GM10847 (cell line): Measurements from ENCODE around the gene SERAC1.

Experiments
- POLR2A ChIP-seq: IDR thresholded peaks from 2 replicates; pipeline ENCODE4 v1.6.1; 2011; ENCODE audit not compliant: insufficient read length; ENCODE audit errors: extremely low read depth

SERAC1 gene

GRCh38 chr6:158168040-158168289 lies at the start of gene SERAC1:
Gene SERAC1 (minus strand): TSS chr6:158168262. CDS start chr6:158158363, 9,899 bp downstream.
- TF ChIP-seq POLR2A: no peak

DNA sequence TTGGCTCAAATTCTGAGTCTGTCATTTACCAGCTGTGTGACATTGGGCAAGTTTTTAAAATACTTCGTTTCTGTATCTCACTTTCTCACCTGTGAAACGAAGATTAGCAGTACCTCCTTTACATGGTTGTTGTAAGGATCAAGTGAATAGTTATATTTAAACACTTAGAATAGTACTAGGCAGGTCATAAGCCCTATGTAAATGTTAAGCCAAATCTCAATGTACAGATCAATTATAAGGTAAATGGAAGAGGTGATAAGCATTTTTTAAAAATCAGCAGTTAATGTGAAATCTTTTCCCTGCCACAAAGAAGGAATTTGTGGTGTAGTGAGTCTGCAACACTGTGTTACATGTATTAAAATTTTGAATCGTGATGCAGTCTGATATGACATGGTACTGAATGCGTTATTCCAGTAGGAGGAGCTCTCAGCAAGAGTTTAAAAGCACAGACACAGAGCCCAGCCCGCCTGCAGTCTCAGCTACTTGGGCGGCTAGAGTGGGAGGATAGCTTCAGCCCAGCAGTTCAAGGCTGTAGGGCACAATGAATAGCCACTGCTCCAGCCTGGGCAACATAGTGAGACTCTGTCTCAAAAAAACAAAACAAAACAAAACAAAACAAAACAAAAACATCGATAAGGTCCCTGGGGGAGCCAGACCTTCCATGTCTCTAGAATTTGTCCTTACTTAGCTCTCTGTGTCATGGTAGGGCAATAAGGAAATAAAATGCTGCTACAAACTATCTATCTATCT lies 46.0 kb upstream of the SERAC1 start:
- no peak for TF ChIP-seq POLR2A

DNA sequence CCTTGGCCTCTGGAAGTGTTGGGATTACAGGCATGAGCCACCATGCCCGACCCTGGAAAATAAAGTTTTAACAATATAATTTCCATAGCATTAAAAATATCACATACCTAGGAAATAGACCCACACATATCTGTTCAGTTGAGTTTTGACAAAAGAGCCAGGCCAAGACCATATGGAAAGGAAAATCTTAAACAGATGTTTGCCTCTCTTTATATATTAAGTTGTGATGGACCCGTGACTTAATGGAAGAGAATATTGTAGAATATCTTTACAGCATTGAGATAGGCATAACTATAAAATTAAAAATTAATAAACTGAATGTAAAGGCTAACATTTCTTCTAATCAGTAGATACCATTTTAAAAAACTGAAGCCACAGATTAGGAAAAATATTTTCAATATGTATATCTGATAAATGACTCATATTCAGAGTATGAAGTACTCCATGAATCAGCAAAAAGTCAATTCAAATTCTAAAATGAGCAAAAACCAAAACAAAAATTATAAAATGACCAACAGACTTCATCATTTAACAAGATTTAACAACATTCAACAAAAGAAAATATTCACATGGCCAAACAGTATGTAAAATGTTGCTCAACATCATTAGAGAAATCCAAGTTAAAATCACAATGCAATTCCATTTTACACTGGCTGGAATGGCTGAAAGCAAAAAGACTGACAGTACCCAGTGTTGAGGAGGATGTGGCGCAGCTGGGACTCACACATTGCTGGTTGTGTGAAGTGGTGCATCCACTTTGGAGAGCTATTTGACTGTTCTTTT lies 43.4 kb upstream of the SERAC1 start:
- no peak for TF ChIP-seq POLR2A

GRCh38 chr6:158207422-158207788 lies 39.3 kb upstream of the SERAC1 start:
- TF ChIP-seq POLR2A: no peak

- no peak for TF ChIP-seq POLR2A
Observed at GRCh38 chr6:158206740-158207421, 38.8 kb upstream of the SERAC1 start.

DNA sequence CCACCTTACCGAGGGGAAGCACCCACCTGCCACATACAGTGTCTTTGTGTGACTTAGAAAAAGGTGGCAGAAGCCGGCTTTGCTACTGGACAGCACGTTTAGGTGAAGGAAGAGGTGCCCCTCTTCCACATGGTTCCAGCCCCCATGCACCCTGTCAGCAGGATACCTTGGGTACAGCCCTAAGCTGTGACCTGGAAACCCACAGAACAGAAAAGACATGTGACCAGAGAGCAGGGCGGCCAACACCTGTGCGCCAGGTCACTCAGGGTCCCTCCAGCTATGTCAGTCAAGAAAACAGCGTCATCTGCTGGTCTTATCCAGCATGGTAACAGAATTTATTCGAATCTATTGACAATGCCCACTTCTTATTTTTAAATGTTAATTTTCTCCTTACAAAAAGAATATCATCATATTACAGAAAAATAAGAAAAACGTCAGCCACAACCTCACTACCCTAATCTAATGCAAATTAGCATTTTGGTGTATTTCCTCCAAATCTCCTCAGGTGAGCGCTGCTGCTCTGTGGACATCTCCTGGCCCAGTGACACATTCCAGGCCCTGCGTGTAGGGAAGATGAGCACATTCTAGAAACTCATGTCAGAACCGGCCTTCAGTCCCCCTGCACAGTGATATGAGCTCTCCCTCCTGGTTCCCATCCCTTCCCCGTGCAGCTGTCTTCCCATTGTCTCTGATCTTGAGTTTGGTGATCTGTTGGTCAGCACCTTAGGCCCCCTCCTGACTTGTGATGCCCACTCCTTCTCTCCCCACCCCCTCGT lies 37.3 kb upstream of the SERAC1 start:
- TF ChIP-seq POLR2A: no peak

- TF ChIP-seq POLR2A: no peak
Observed at GRCh38 chr6:158198461-158198860, 30.4 kb upstream of the SERAC1 start.

- TF ChIP-seq POLR2A: no peak
Observed at GRCh38 chr6:158194487-158195280, 26.6 kb upstream of the SERAC1 start.

DNA sequence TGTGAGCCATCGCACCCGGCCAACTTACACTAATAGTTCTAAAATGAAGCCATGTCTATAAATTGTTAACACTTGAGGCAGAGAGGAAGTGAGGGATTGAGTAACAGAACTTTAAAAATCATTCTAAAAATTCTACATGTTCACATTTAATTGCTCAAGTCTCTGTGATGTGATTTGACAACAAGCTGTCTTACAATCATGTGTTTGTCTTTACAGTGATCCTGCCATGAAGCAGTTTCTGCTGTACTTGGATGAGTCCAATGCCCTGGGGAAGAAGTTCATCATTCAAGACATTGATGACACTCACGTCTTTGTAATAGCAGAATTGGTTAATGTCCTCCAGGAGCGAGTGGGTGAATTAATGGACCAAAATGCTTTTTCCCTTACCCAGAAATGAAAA lies 23.7 kb upstream of the SERAC1 start:
- no peak for TF ChIP-seq POLR2A

- no peak for TF ChIP-seq POLR2A
Observed at GRCh38 chr6:158191032-158191431, 23.0 kb upstream of the SERAC1 start.

- TF ChIP-seq POLR2A: no peak
Observed at GRCh38 chr6:158188591-158188990, 20.5 kb upstream of the SERAC1 start.

DNA sequence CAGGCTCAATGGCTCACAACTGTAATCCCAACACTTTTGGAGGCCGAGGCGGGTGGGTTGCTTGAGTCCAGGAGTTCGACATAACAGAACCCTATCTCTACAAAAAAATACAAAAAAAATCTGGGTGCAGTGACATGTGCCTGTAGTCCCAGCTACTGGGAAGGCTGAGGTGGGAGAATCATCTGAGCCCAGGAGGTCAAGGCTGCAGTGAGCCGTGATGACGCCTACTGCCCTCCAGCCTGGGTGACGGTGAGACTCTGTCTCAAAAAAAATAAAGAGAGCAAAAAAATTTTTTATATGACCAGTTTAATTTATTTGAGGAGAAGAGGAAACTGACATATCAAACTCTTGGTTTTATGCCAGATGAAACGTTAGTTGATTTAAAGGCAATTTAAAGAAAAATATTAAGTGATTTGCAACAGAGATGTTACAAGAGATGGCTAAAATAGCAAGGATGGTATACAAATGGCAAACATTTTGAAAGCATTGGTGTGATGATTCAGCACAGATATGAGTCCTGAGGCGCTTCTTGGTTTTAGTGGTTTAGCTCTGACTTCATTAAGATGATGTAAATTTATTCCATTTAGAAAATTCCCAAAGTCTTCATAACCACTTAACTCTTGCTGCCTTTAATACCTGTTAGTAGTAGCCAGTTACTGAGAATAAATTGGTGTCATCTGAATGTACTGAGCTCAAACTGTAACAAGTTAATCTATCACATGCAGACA lies 17.8 kb upstream of the SERAC1 start:
- no peak for TF ChIP-seq POLR2A

GRCh38 chr6:158184608-158185007 lies 16.5 kb upstream of the SERAC1 start:
- no peak for TF ChIP-seq POLR2A

- TF ChIP-seq POLR2A: no peak
Observed at GRCh38 chr6:158175111-158175510, 7.0 kb upstream of the SERAC1 start.
